Dedifferentiated amniotic fluid mesenchymal stem cell (primary cell): ENCODE data around the gene WDR4.
"Not testable (repeated sequence)": the region's sequence is repeated elsewhere in the genome, so short reads cannot be mapped to it uniquely, and the experiment has no call there.

Experiments used
- DNase-seq: peaks from one replicate; pipeline ENCODE4 v3.0.0-alpha.2; 2016; ENCODE audit errors: extremely low spot score

Gene WDR4

GRCh38 chr21:42852925-42853570, 26.3 kb downstream of the WDR4 start:
- no peak for DNase-seq

GRCh38 chr21:42851812-42852665, 27.3 kb downstream of the WDR4 start:
- no peak for DNase-seq

- no peak for DNase-seq
These were observed 28.4 kb downstream of the WDR4 start for GRCh38 chr21:42850866-42851391.

GRCh38 chr21:42850463-42850862, 28.9 kb downstream of the WDR4 start:
- DNase-seq: no peak

GRCh38 chr21:42849759-42850412, 29.5 kb downstream of the WDR4 start:
- DNase-seq: no peak

GRCh38 chr21:42848932-42849758, 30.2 kb downstream of the WDR4 start:
- no peak for DNase-seq

- not testable (repeated sequence) for DNase-seq
These were observed 31.0 kb downstream of the WDR4 start for GRCh38 chr21:42848144-42848931.

- no peak for DNase-seq
These were observed 31.6 kb downstream of the WDR4 start for GRCh38 chr21:42847726-42848125.

GRCh38 chr21:42847051-42847707, 32.2 kb downstream of the WDR4 start:
- DNase-seq: no peak

GRCh38 chr21:42846221-42846620, 33.1 kb downstream of the WDR4 start:
- no peak for DNase-seq

GRCh38 chr21:42845296-42845965, 33.9 kb downstream of the WDR4 start:
- no peak for DNase-seq

- DNase-seq: no peak
These were observed 34.8 kb downstream of the WDR4 start for GRCh38 chr21:42844411-42845113.

- DNase-seq: no peak
These were observed 36.3 kb downstream of the WDR4 start for GRCh38 chr21:42843056-42843455.

- not testable (repeated sequence) for DNase-seq
These were observed 37.3 kb downstream of the WDR4 start for GRCh38 chr21:42841916-42842655.

- DNase-seq: no peak
These were observed 38.0 kb downstream of the WDR4 start for GRCh38 chr21:42841156-42841915.

GRCh38 chr21:42840411-42841155, 38.8 kb downstream of the WDR4 start:
- DNase-seq: no peak
